Endothelial cell of umbilical vein (primary cell): Measurements from ENCODE around the gene SCAPER. TPM values are rescaled to one million over a fixed set of nuclear protein-coding genes. Genes with fewer than 3 reads are reported as not detected.

Experiments used
- BruUV-seq: library from RNA; stranded (reverse); fragments of 400-500 nt; replicated peaks from 2 replicates; lab custom pipeline; 2021; lab: Mats Ljungman, UMichigan
- CTCF ChIA-PET: fragments of 300-600, 350-600 bp; sonication (Branson Sonifier 250); formaldehyde crosslinking; loops from one replicate; lab custom pipeline; 2021; ENCODE audit warnings: antibody characterized with exemption, inconsistent platforms; lab: Charles Lee
- POLR2A ChIA-PET: fragments of 300-600, 350-600 bp; sonication (Branson Sonifier 250); formaldehyde crosslinking; loops from one replicate; lab custom pipeline; 2021; ENCODE audit warnings: antibody characterized with exemption, inconsistent platforms; lab: Charles Lee
- DNase-seq: peaks from one replicate; pipeline ENCODE4 v3.0.0-alpha.2; 2011; ENCODE audit warnings: low read depth, low spot score
- FAIRE-seq: peaks from 2 replicates; lab custom pipeline; 2011; peaks lifted over from hg19 to GRCh38; lab: Jason Lieb, UNC
- H2AFZ ChIP-seq: 2 replicates; pipeline ENCODE4 v1.6.0; 2012; ENCODE audit warnings: low read depth, low read length, control low read depth, inconsistent platforms
- H3K27ac ChIP-seq: 2 replicates; pipeline ENCODE4 v1.5.1; 2011; ENCODE audit warnings: low read depth, mild to moderate bottlenecking, control low read depth, low read length, moderate library complexity; ENCODE audit not compliant: insufficient read depth
- H3K27me3 ChIP-seq, 2 experiments: 2 replicates each; pipeline versions ENCODE4 v1.6.0 to v1.6.1; 2011; ENCODE audit warnings: low read length in 2 of 2, mixed read lengths in 1 of 2; ENCODE audit not compliant: control insufficient read depth in 2 of 2, insufficient read depth in 2 of 2
- H3K36me3 ChIP-seq, 2 experiments: 2 replicates in 1 of 2; 3 replicates in 1 of 2; pipeline ENCODE4 v1.5.1; 2011; ENCODE audit warnings: low read length in 2 of 2, mild to moderate bottlenecking in 1 of 2, moderate library complexity in 1 of 2; ENCODE audit not compliant: control insufficient read depth in 2 of 2, insufficient read depth in 2 of 2; ENCODE audit errors: extremely low read depth in 1 of 2
- H3K4me1 ChIP-seq: 3 replicates; pipeline ENCODE4 v1.5.1; 2011; ENCODE audit warnings: mild to moderate bottlenecking, low read length; ENCODE audit not compliant: control insufficient read depth, insufficient read depth; ENCODE audit errors: extremely low read depth
- H3K4me2 ChIP-seq: 2 replicates; pipeline ENCODE4 v1.6.1; 2011; ENCODE audit warnings: low read length, control low read depth, mixed read lengths; ENCODE audit not compliant: insufficient read depth
- H3K4me3 ChIP-seq, 3 experiments: fragments of 200-600 bp in 1 of 3; sonication (generic), shearing (Covaris generic) in 1 of 3; replicated peaks in 1 of 3; 2 replicates each; pipeline ENCODE4 v1.5.1; 2011 to 2016; ENCODE audit warnings: control low read depth in 3 of 3, low read length in 3 of 3, mild to moderate bottlenecking in 2 of 3, inconsistent platforms in 1 of 3, low read depth in 1 of 3, moderate library complexity in 1 of 3; ENCODE audit not compliant: insufficient read depth in 1 of 3
- H3K79me2 ChIP-seq: 2 replicates; pipeline ENCODE4 v1.6.0; 2012; ENCODE audit warnings: low read length, inconsistent platforms; ENCODE audit not compliant: control insufficient read depth, insufficient read depth
- H3K9ac ChIP-seq: replicated peaks from 2 replicates; pipeline ENCODE3; 2011; ENCODE audit warnings: low read length, control low read depth; ENCODE audit not compliant: insufficient read depth; ENCODE audit errors: extremely low read depth
- H3K9me1 ChIP-seq: replicated peaks from 3 replicates; pipeline ENCODE4 v1.6.0; 2011; ENCODE audit warnings: mild to moderate bottlenecking, low read length; ENCODE audit not compliant: control insufficient read depth, insufficient read depth; ENCODE audit errors: extremely low read depth
- H3K9me3 ChIP-seq: replicated peaks from 2 replicates; pipeline ENCODE4 v1.5.1; 2012; ENCODE audit warnings: low read length, inconsistent platforms; ENCODE audit not compliant: control insufficient read depth, insufficient read depth
- H4K20me1 ChIP-seq: replicated peaks from 2 replicates; pipeline ENCODE3; 2011; ENCODE audit warnings: mild to moderate bottlenecking, low read length; ENCODE audit not compliant: control insufficient read depth, insufficient read depth; ENCODE audit errors: extremely low read depth
- CTCF ChIP-seq, 2 donors: IDR thresholded peaks; 1 replicate in 1 of 2; 2 replicates in 1 of 2; pipeline ENCODE4 v1.5.1; 2011; ENCODE audit warnings: low read length in 2 of 2, mild to moderate bottlenecking in 2 of 2, moderate library complexity in 2 of 2, control low read depth in 1 of 2, inconsistent platforms in 1 of 2, low read depth in 1 of 2; ENCODE audit not compliant: insufficient read depth in 1 of 2; ENCODE audit errors: extremely low read depth in 1 of 2
- EZH2 ChIP-seq: IDR thresholded peaks from 2 replicates; pipeline ENCODE4 v1.6.1; 2012; ENCODE audit warnings: borderline replicate concordance, low read depth, mild to moderate bottlenecking, moderate library complexity, low read length, inconsistent platforms; ENCODE audit not compliant: severe bottlenecking
- FOS ChIP-seq: IDR thresholded peaks from 2 replicates; pipeline ENCODE4 v1.6.1; 2011; ENCODE audit warnings: mild to moderate bottlenecking, low read length, moderate library complexity, borderline replicate concordance; ENCODE audit not compliant: insufficient read depth
- GATA2 ChIP-seq: IDR thresholded peaks from 2 replicates; pipeline ENCODE4 v1.7.0; 2011; ENCODE audit warnings: low read depth, mild to moderate bottlenecking, moderate library complexity, mixed read lengths, low read length; ENCODE audit not compliant: insufficient read length, insufficient read depth
- JUN ChIP-seq: IDR thresholded peaks from 2 replicates; pipeline ENCODE4 v1.6.1; 2011; ENCODE audit warnings: borderline replicate concordance, low read depth; ENCODE audit not compliant: insufficient read length, insufficient read depth
- MAX ChIP-seq: IDR thresholded peaks from 2 replicates; pipeline ENCODE4 v1.6.1; 2011; ENCODE audit not compliant: insufficient read depth, insufficient read length
- MYC ChIP-seq: IDR thresholded peaks from one replicate; pipeline ENCODE4 v1.6.1; 2011; ENCODE audit warnings: mild to moderate bottlenecking, low read depth, low read length
- POLR2A ChIP-seq: IDR thresholded peaks from 2 replicates; pipeline ENCODE4 v1.6.1; 2012; ENCODE audit warnings: low read depth, mild to moderate bottlenecking, control low read depth, low read length
- POLR2AphosphoS5 ChIP-seq: IDR thresholded peaks from 2 replicates; pipeline ENCODE4 v1.6.1; 2012; ENCODE audit warnings: low read depth, mild to moderate bottlenecking, control low read depth, low read length, moderate library complexity; ENCODE audit not compliant: insufficient read depth
- dilution Hi-C: fragments of 300-500 bp; cut with MboI; formaldehyde crosslinking; loops from one replicate; pipeline ENCODE4 v1.15.0; 2019; ENCODE audit warnings: low sequenced_read_pairs; ENCODE audit not compliant: extremely low pct_ligation_motif_present
- intact Hi-C: fragments of 100-400 bp; cut with micrococcal nuclease; formaldehyde crosslinking; loops from one replicate; pipeline ENCODE4 v1.10.0; 2022
- polyA plus RNA-seq, 4 experiments: library from polyadenylated mRNA; depleted of rRNA in 3 of 4; stranded (reverse) in 3 of 4; unstranded in 1 of 4; fragments of >200 nt; gene quantifications; 2 replicates each; pipeline versions ENCODE4 v1.2.1 to v1.2.3, GENCODE V29; 2011 to 2012; ENCODE audit warnings: missing spikeins in 1 of 4
- total RNA-seq: library from RNA; stranded (reverse); gene quantifications from 2 replicates; pipeline ENCODE4 v1.2.3, GENCODE V29; 2021

Gene SCAPER
- total and polyA plus RNA-seq, 2 donors (not counting 3 experiments of a cell fraction or from before 2014, with no cell fraction given) = 2.7 to 12.7 TPM

- Histone ChIP-seq H3K9ac (no peak overlapping the region), H3K79me2 (peaks cover 3% of the 10 kb centered on the region), H3K4me3 (no peak overlapping the region), H3K9me3 (no peaks in the 10 kb centered on the region), H3K27me3 (no peaks in the 10 kb centered on the region), H3K9me1 (no peaks in the 10 kb centered on the region), H3K4me1 (peaks cover 2% of the 10 kb centered on the region), H3K4me2 (no peak overlapping the region), H3K36me3 (no peaks in the 10 kb centered on the region), H3K27ac (no peak overlapping the region), H2AFZ (no peak overlapping the region), H4K20me1 (no peaks in the 10 kb centered on the region)
- DNase-seq = no peak
- no TSS peak for BruUV-seq
- ChIA-PET CTCF (no interaction called here), POLR2A (no interaction called here)
- FAIRE-seq = no peak
- TF ChIP-seq POLR2A = no peak
- no peak for TF ChIP-seq GATA2
- TF ChIP-seq POLR2AphosphoS5 = no peak
- TF ChIP-seq MYC = no peak
- no peak for TF ChIP-seq EZH2
- TF ChIP-seq FOS = no peak
- TF ChIP-seq MAX = no peak
- no peak for TF ChIP-seq CTCF (IDR thresholded peaks at IDR 0.05; ENCODE audit: extremely low read depth in 1 of 2, insufficient read depth in 1 of 2, low read depth in 1 of 2, low read length in 2 of 2)
- no peak for TF ChIP-seq JUN
- intact Hi-C loops (no loop called here), dilution Hi-C loops (no loop called here)
These were observed 7.0 kb downstream of the SCAPER start for GRCh38 chr15:76898102-76898501.
